ENCODE results near the gene CDKAL1. TPM values are rescaled to one million over a fixed set of nuclear protein-coding genes. Genes with fewer than 3 reads are reported as not detected.
"Not testable (repeated sequence)": the region's sequence is repeated elsewhere in the genome, so short reads cannot be mapped to it uniquely, and the experiment has no call there.

The CDKAL1 gene
- total and polyA plus RNA-seq, 2 experiments from 2014 or later: 12.2 to 13.7 TPM

DNA sequence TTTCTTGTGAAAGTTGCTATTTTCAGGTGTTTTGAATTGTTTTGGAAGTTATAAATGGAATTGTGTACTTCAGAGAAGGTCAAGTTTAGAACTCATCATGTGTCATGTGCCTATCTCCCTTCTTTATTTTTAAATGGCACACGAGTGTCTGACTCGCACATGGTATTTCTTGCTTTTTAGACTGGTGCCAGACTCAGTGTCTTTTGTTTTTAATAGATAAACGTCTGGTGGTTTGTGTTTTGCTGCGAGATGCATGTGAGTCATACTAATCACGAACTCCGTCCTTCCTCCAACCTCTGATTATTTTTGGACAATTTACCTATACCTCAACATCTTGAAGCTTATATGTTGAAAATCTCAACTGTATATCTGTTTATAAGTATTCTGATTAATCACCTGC is 292.1 kb downstream of the CDKAL1 start:
- H3K27me3 ChIP-seq: no peaks in the 10 kb centered on the region
- no peaks in the 10 kb centered on the region for H3K9me3 ChIP-seq (ENCODE audit: low read depth)
- H3K4me1 ChIP-seq (ENCODE audit: low read depth): peaks cover 21% of the 10 kb centered on the region
- DNase-seq (ENCODE audit: low read depth in 1 of 2, low spot score in 1 of 2): peak in 1 of 2 donors; percentile 60
- TF ChIP-seq CTCF (IDR thresholded peaks at IDR 0.05; ENCODE audit: low read depth, low read length): no peak
- no peak overlapping the region for H3K4me3 ChIP-seq
- H3K36me3 ChIP-seq: no peaks in the 10 kb centered on the region
- no peak overlapping the region for H3K27ac ChIP-seq

GRCh38 chr6:20827798-20828197 is 293.5 kb downstream of the CDKAL1 start:
- no peak overlapping the region for H3K4me3 ChIP-seq
- DNase-seq (ENCODE audit: low read depth in 1 of 2, low spot score in 1 of 2): peak in 1 of 2 donors; percentile 94
- H3K36me3 ChIP-seq: no peaks in the 10 kb centered on the region
- no peak overlapping the region for H3K27ac ChIP-seq
- H3K9me3 ChIP-seq (ENCODE audit: low read depth): no peaks in the 10 kb centered on the region
- no peak for TF ChIP-seq CTCF (IDR thresholded peaks at IDR 0.05; ENCODE audit: low read depth, low read length)
- H3K4me1 ChIP-seq (ENCODE audit: low read depth): peaks cover 21% of the 10 kb centered on the region
- H3K27me3 ChIP-seq: no peaks in the 10 kb centered on the region

GRCh38 chr6:20830576-20830975 is 296.3 kb downstream of the CDKAL1 start:
- H3K4me3 ChIP-seq: no peak overlapping the region

DNA sequence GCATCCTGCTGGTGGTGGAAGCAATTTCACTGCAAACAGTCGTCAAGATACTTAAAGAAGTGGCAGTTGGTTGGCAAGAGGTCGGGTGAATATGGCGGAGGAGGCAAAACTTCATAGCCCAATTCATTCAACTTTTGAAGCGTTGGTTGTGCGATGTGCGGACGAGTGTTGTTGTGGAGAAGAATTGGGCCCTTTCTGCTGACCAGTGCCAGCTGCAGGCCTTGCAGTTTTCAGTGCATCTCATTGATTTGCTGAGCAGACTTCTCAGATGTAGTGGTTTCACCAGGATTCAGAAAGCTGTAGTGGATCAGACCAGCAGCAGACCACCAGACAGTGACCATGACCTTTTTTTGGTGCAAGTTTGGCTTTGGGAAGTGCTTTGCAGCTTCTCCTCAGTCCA is 297.0 kb downstream of the CDKAL1 start:
- not testable (repeated sequence) for DNase-seq (ENCODE audit: low read depth in 1 of 2, low spot score in 1 of 2); H3K4me1 ChIP-seq (ENCODE audit: low read depth); H3K27ac ChIP-seq; H3K36me3 ChIP-seq; H3K4me3 ChIP-seq; H3K9me3 ChIP-seq (ENCODE audit: low read depth); H3K27me3 ChIP-seq

More at GRCh38 chr6:20830576-20830975, 296.3 kb downstream of the CDKAL1 start:
- Histone ChIP-seq H3K4me1 (ENCODE audit: low read depth) (peaks cover 13% of the 10 kb centered on the region), H3K9me3 (ENCODE audit: low read depth) (no peaks in the 10 kb centered on the region), H3K36me3 (no peaks in the 10 kb centered on the region), H3K27ac (no peak overlapping the region), H3K27me3 (no peaks in the 10 kb centered on the region)
- no peak for DNase-seq (ENCODE audit: low read depth in 1 of 2, low spot score in 1 of 2)
- no peak for TF ChIP-seq CTCF (IDR thresholded peaks at IDR 0.05; ENCODE audit: low read depth, low read length)

DNA sequence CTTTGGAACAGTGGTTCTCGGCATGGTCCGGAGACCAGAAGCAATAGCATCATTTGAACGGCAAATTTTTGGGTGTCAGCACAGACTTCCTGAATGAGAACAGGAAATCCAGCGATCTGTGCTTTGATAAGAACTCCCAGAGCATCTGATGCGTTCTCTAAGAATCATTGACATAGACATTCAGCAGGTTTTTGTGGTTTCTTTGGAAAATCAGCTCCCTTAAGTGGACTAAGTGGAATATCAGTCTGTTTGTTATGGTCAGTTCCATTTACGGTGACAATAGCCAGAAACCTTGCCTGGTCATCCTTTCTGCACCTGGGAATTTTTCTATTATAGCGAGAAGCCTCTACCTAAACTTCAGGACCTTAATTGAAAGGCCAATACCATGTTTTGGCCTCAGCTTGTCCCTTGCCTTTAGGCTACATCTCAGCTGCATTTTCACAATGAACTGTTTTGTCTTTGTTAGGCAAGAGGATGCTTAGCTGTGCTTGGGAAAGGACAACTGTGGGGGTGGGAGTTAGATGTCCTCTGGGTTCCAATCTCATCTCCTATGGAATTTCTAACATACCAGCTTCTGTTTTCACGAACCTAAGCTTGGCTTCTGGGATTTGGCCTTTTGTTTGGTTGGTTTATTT is 299.7 kb downstream of the CDKAL1 start:
- Histone ChIP-seq H3K9me3 (ENCODE audit: low read depth) (no peaks in the 10 kb centered on the region), H3K36me3 (no peaks in the 10 kb centered on the region), H3K27me3 (no peaks in the 10 kb centered on the region), H3K4me3 (no peak overlapping the region), H3K4me1 (ENCODE audit: low read depth) (no peaks in the 10 kb centered on the region), H3K27ac (no peak overlapping the region)
- peak in 1 of 2 donors; percentile 44 for DNase-seq (ENCODE audit: low read depth in 1 of 2, low spot score in 1 of 2)
- TF ChIP-seq CTCF (IDR thresholded peaks at IDR 0.05; ENCODE audit: low read depth, low read length): no peak

- Histone ChIP-seq H3K27ac (no peak overlapping the region), H3K4me1 (ENCODE audit: low read depth) (no peaks in the 10 kb centered on the region), H3K27me3 (no peaks in the 10 kb centered on the region), H3K4me3 (no peak overlapping the region), H3K36me3 (no peaks in the 10 kb centered on the region), H3K9me3 (ENCODE audit: low read depth) (no peaks in the 10 kb centered on the region)
- DNase-seq (ENCODE audit: low read depth in 1 of 2, low spot score in 1 of 2): no peak
- no peak for TF ChIP-seq CTCF (IDR thresholded peaks at IDR 0.05; ENCODE audit: low read depth, low read length)
Observed at GRCh38 chr6:20835315-20836010, 301.2 kb downstream of the CDKAL1 start.

Measured in cardiac muscle cell (in vitro differentiated cells and primary cell).